GM19023 (cell line): Measurements from ENCODE around the gene TSNAXIP1.

ENCODE experiments used
- ATAC-seq: cut with Tn5 transposase; IDR thresholded peaks from one replicate; pipeline ENCODE4 v1.9.1; 2021; ENCODE audit warnings: mild to moderate bottlenecking, moderate library complexity; ENCODE audit not compliant: unreplicated experiment

The TSNAXIP1 gene

DNA sequence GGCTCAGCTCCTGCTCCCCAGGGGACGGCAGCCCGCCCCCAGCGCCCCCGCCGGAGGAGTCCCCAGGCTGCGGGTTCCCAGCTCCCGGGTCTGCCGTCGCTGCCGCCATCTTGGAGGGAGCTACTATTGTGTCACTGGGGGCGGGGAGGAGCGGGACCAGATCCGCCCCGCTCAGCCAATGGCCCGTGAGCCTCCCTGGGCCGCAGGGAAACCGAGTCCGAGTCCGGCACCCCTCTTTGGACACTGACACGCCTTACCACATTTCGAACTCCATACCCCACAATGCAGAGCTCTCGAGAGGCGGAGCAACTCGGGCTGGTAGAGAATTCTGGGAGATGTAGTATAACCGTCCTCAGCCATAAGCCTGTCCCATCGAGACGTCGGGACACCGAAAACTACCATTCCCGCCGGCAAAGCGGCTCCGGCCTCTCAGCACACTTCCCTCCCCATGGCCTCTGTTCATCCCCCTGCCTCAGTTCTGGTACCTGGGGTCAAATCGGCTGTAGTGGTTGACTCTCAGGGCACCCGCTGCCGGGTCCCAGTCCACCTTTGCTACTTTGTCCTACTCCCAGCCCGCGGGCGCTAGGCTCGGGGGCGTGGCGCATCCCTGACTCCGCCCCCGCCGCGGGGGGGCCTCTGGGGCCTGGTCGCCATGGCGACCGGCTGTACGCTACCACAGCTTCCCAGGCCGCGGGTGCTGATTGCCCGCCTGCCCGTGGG is at the start of gene TSNAXIP1, which contains the start of gene RANBP10:
Gene TSNAXIP1, plus strand, starts transcription at position 462 of the 720 bp plus-strand sequence. CDS start 261 bp downstream, outside the sequence.
Gene RANBP10, minus strand, starts transcription at position 133 of the 720 bp plus-strand sequence. Its CDS starts 24 bp downstream, at position 109.
- peak; percentile 87 for ATAC-seq

GRCh38 chr16:67758006-67758405 is 48.7 kb upstream of the TSNAXIP1 start:
- ATAC-seq: no peak

DNA sequence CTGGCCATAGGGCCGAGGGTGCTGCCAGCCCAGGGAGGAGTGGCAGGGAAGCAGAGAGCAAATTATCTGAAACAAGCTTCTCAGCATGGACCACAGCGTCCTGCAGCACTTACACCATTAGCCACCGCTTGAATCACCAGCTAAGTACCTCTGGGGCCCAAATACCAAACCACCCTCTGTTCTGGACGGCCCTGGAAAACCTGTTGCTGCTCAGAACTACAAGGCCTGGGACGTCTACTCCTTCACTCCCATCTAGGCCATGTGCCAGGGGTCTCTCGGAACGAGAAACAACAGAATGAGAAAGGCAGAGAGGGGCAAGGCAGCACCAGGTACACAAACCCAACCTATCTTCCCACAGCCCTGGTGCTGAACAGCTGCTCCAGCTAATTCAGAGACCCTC is 47.7 kb upstream of the TSNAXIP1 start:
- no peak for ATAC-seq

- ATAC-seq: no peak
These were observed 46.3 kb upstream of the TSNAXIP1 start for GRCh38 chr16:67760206-67760955.

DNA sequence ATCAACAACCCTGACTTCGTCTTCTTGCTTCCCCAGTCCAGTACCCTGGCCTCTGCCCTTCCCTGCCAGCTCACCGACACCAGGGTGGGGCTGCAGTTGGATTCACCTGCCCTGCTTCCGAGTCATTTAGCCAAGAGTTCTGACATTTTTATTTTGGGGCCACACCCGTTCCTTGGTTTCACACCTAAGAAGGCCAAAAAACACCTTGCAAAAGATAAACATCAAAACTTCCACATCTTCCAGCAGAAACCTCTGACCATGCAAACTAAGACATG is 45.8 kb upstream of the TSNAXIP1 start:
- no peak for ATAC-seq

DNA sequence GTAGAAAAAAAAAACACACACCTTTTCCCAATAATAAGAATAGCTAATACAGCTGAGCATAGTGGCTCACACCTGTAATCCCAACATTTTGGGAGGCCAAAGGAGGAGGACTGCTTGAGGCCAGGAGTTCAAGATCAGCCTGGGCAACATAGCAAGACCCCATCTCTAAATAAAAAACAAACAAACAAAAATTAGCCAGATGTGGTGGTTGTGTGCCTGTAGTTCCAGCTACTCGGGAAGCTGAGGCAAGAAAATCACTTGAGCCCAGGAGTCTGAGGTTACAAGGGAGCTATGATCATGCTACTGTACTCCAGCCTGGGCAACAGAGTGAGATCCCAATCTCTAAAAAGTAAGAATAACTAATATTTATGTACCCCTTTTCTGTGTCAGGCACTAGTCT is 44.8 kb upstream of the TSNAXIP1 start:
- no peak for ATAC-seq

GRCh38 chr16:67762385-67762784 is 44.3 kb upstream of the TSNAXIP1 start:
- no peak for ATAC-seq

DNA sequence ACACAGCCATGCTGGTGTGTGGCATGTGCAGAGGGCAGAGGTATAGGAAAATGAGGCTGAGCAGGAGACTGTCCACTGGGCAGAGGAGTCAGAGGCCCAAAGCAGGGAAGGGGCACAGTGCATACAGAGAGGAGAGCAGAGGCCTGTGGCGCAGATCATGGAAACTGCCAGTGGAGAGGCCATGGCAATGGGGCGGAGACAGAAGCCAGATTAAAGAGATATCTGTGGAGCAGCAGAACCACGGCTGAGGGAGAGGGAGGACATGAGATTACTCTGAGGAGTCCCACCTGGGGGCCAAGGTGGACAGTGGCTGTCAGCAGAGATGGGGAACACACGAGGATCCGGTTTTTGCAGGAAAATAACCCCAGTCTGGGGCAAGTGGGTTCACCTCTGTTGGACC is 43.6 kb upstream of the TSNAXIP1 start:
- no peak for ATAC-seq

GRCh38 chr16:67764158-67764667 is 42.5 kb upstream of the TSNAXIP1 start:
- no peak for ATAC-seq

GRCh38 chr16:67766291-67766690 is 40.4 kb upstream of the TSNAXIP1 start:
- ATAC-seq: no peak

DNA sequence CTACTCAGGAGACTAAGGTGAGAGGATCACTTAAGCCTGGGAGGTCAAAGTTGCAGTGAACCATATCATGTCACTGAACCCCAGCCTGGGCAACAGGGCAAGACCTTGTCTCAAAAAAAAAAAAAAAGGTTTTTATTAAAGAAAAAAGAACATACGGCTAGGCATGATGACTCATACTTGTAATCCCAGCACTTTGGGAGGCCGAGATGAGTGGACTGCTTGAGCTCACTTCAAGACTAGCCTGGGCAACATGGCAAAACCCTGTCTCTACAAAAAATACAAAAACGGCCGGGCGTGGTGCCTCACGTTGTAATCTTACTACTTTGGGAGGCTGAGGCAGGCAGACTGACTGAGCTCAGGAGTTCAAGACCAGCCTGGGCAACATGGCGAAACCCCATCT is 38.7 kb upstream of the TSNAXIP1 start:
- ATAC-seq: no peak

- ATAC-seq: no peak
These were observed 36.2 kb upstream of the TSNAXIP1 start for GRCh38 chr16:67770346-67770991.

DNA sequence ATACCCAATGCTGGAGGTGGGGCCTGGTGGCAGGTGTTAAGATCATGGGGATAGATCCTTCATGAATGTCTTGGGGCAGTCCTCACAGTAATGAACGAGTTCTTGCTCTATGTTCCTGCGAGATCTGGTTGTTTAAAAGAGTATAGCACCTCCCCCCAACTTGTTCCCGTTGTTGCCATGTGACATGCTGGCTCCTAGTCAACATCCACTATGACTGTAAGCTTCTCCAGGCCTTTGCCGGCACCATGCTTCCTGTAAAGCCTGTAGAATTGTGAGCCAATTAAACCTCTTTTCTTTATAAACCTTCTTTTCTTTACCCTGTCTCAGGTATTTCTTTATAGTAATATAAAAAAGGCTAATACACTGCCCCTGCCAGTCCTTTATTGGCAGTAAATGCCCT is 33.6 kb upstream of the TSNAXIP1 start:
- ATAC-seq: no peak

GRCh38 chr16:67773569-67774456 is 32.9 kb upstream of the TSNAXIP1 start:
- ATAC-seq: no peak

DNA sequence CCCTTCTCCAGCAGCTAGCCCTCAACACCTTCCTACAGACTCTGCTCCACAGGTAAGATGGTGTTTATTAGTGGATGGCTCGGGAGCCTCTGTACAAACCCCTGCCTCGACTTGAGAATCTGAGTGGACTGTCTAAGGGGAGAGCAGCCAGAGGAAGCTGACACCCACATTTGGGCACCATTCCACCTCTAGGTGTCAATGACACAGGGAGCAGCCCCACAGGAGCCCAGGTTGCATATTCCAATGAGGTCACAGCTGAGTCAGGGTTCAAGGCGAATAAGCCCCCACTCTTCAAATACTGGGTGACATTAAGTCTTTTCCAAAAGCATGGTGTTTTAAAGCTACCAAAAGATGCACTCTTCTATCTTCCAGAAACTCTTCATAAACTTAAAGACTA is 32.2 kb upstream of the TSNAXIP1 start:
- ATAC-seq: no peak

GRCh38 chr16:67775273-67775672 is 31.4 kb upstream of the TSNAXIP1 start:
- no peak for ATAC-seq

DNA sequence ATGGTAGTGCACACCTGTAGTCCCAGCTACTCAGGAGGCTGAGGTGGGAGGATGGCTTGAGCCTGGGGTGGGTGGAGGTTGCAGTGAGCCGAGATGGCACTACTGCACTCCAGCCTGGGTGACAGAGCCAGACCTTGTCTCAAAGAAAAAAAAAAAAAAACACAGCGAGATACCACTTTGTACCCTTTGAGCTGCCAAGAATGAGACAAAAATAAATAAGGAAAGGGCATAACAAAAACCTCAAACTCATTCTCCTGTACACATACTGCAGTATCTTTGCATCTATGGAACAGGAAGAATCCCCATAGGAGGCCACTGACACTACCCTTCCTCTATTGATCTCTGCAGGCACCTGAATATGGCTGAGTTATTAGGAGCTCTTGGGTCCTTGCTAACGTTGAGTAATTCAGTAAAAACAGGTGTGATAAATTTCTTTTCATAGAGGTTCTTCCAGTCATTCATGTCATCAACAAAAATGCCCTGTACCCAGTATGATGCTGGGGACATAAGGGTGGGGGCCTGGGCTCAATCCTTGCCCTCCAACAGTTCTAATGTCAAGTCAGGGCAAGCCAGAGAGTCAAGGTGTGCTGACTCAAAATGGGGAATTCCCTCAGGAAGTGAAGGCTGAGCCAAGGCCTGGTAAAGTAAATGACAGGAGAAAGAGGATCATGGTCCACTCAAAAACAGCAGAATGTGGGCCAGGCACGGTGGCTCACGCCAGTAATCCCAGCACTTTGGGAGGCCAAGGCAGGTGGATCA is 27.3 kb upstream of the TSNAXIP1 start:
- ATAC-seq: no peak

DNA sequence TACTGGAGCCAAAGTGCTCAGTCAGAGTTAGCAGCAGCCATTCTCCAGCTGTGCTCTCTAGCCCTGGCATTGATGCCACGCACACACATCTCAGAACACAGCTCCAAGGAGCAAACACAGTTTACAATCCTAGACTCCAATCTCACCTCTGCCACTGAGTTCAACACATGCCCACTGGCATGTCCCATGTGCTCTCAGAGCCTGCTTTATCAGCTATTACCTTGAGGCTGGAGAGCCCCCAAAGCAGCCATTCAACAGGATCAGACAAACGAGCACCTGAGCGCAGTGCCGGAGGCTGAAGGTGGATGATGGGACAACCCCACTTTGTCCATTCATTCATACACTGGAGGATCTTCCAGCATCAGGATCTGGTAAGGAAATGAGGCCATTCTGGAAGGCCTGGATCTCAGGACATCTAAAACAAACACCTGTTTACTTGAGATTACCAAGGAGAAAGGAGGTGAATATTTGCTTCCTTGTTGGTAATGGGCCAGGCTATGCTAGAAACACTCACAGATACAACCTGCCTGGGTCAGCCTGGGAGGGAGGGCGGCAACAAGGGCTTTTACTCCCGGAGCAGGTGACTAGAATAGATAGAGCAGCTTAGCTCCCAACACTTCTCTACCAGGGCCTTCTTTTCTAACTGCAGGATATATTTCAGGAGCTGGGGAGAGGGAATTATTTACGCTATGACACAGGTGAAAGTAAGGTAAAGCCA is 25.7 kb upstream of the TSNAXIP1 start:
- no peak for ATAC-seq

DNA sequence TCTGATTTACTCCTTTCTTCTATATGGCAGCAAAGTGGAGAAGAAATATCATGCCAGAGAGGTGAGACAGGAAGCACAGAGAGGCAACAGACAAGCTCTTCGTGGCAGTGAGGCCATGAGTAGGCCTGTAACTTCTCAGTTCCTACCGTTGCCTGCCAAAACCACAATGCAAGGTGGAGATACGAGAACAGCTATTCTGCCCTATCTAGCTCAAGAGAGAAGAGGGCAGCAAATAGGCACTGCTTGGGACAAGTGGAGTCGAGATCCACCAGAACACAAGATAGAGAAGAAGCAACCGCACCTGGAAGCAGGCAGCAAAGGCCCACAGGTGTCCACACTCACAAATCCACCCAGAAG is 25.1 kb upstream of the TSNAXIP1 start:
- no peak for ATAC-seq
